ENCODE results near the gene POLR3G.

Gene POLR3G, protein sequence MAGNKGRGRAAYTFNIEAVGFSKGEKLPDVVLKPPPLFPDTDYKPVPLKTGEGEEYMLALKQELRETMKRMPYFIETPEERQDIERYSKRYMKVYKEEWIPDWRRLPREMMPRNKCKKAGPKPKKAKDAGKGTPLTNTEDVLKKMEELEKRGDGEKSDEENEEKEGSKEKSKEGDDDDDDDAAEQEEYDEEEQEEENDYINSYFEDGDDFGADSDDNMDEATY

DNA sequence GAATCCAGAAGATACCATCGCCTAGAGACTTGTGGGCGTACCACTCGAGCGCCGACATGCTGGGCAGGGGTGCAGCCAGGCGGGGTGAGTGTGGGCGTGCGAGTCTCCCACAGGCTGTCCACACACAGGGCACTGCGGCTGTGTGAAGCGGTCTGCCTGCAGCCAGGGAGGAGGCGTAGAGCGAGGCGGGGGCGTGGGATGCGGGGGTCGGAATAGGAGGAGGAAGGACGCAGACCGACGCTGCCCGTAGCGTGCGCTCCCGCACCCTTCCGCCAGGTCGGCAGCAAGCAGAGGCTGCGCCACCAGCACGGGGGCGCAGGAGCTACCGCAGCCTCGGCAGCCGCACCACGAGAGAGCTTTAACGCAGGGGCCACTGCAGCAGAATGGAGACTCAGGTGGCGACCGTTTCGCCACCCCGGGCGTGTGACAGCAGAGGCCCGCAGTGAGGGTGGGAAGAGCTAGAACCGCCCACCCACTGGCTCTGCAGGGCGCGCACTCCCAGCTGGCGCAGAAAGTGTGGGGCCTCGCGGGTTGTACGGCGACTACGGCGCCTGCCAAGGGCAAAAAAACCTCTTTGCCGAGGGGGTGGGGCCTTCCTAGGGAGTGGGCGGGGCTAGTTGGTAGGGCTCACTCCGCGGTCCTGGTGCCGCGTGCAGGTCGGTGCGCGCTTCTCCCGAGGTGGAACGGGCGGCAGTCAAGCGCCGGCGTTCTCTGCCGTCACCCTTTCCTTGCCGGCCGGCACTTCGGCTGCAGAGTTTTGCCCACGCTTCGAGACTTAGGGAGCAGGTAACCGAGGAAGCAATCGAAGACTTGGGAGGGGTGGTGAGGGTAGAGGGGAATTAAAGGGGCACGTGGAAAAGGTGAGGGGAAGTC lies at the start of gene POLR3G, which contains the start of gene MBLAC2:
POLR3G (plus strand) TSS at position 630 of the 873 bp plus-strand sequence. CDS start 10,704 bp downstream, outside the sequence.
MBLAC2 (minus strand) TSS at position 537 of the 873 bp plus-strand sequence; CDS start at position 58, 479 bp downstream.
- peak; percentile 84 for DNase-seq

DNA sequence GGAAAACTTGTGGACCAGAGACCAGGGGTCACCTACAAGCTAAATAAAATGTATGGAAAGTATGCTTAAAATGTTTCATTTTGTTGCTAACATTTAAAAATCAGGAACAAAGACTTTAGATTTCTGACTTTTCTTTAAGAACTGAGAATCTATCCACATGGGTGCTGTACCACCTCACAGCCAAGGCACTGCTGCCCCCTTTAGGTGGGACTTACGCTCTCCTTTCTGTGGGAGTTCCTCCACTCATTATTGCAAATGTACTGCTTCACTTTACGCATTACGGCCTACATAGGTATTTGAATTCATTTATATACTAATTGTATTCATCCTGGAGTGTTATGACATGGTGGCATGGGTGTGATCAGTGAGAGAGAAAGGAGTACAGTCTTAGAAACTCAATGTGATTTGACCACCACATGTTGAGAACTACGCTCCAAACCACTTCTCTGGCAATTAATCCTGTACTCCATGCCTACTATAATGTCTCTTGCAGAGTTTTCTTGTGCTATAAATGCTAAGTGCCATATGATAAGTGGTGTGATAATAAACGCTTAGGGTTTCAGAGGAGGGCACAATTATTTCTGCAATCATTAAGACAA lies 40.4 kb upstream of the POLR3G start:
- no peak for DNase-seq

DNA sequence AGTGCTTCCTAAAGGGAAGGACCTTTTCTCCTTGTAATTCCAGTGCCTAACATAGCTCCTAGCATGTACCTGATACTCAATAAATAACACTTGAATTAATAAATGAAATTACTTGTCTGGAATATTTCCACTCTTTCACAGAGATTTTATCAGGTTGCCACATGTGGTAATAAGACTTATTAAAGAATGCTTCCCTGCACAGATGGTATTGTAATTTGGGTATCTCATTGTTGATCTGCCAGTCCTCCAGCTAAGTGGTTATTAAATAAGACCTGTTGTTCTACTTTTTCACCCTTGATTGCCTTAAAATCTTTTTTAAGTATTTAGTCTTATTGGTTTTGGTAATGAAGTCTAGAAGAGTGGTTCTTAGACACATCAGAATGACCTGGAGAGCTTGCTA lies 37.0 kb upstream of the POLR3G start:
- DNase-seq = no peak

DNA sequence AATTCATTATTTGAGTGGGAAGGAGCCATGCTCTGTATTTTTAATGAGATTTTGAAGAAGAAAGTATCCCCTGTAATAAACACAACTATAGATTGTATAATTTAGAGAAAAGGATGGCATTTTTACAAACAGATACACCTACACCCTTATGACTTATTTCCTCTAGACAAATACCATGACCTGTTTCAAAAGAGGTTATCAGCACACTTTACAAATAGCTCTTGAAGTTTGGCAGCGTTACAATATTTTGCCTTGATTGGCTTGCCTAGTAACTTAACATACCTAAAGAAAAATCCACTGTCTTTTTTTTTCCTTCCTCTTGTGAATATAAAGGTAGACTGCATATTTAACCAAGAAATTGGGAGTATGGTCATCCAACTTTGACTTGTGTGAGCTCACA lies 36.6 kb upstream of the POLR3G start:
- DNase-seq = no peak

DNA sequence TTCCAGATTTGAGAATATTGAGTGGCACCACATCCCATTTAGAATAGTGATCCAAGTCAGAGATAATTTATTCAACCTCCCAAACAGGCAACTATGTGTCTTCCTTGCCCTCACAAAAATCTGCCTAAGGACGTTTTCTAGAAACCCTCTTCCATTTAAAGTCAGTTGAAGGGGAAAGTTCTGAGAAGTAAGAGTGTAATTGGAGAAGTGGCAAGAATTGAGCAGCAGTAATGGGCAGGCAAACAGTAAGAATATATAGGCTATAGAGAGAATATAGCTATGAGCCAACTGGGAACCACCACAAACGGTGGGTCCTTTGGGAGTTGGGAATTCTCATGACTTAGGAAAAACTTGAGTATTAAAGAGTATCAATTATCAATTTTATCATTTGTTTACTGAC lies 34.0 kb upstream of the POLR3G start:
- DNase-seq = no peak

DNA sequence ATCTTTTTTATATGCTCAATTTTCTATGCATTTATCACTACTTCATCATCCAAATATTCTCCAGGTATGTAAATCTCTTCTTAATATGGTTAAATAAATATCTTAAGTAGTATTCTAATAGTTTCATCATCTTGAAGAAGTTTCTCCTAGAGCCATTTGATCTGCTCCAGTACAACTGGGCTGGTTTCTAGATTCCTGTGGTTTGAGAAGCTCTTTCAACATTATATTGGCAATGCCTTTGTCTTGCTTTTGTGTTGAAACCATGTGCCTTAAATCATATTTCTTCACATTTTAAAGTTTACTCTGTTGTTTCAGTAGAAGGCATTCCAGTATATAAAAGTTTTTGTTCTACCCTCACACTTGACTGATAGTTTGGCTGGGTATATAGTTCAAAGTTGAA lies 27.7 kb upstream of the POLR3G start:
- no peak for DNase-seq

DNA sequence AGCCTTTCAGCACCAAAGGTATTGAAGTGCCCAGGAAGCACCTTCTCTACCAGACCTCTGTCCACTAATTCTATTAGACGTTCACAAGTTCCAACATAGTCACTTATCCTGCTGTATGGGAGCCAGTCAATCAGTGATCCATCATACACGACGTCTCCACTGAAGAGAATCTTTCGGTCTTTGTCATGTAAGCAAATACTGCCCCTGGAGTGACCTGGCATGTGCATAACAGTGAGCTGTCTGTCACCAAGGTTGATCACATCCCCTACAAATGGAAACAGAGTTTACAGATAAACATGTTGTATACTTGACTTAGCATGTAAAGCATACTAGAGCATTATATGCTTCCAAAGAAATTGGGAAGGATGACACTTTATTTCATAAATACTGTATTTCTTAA lies 13.4 kb upstream of the POLR3G start:
- DNase-seq = no peak

DNA sequence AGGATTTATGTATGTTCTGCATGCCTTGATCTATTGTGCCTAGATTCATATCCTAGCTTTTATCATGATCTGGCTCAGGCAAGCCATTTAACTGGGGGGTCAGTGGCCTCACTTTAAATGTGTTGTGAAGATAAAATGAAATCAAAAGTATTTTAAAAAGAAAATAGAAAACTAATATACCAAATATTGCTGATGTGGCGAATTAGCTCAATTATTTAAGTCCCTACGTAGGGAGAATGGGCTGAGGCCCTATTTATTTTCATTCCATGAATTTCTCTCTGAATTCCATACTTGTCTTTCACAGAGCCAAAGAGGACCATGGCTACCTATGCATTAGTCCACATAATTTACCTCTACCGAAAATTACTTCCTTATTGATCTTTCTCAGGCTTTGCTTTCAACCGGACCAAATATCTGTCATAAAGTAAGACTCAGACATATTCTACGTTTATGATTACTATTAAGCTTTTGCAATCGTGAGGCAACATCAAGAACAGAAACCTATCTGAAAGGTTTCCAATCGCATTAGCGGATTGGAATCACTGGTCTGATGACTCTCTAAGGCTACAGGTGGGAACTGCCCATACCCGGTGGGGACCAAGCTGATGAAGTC lies 1.8 kb upstream of the POLR3G start:
- peak; percentile 39 for DNase-seq

DNA sequence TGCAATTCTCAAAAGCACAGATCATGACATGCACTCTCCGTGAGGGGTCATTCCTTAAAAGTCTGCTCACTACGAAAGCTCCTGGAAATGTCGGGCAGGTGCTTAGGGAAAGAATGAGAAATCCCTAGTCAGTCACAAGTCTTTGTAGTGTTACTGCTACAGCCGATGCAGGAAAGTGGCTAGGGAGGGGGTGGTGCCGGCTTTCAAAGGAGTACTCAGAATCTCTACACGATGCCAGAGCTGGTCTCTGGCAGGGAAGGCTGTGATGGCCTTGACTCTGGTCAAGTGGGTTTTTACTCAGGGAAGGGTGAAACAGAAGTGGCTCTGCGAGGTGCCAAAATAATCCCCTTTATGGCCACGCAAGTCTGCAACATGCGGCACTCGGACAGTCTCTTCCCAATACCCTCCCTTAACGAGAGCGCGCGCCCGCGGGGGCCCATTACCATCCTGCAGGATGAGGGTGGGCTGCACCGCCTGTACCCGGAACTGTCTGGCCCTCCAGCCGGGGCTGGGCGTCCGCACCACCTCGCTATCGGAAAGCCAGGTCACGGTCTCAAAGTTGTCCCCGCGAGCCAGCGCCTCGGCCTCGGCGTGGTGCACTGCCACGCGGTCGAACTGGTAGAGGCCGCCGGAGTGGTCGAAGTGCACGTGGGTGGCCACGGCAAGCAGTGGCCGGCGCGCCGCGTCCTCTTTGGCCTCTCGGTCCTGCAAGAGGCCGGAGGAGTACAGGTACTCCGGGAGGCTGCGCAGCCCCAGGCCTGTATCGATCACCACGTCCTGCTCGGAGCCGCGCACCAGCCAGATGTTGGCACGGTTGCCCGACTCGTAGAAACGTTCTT lies 1.0 kb upstream of the POLR3G start:
- DNase-seq = no peak

DNA sequence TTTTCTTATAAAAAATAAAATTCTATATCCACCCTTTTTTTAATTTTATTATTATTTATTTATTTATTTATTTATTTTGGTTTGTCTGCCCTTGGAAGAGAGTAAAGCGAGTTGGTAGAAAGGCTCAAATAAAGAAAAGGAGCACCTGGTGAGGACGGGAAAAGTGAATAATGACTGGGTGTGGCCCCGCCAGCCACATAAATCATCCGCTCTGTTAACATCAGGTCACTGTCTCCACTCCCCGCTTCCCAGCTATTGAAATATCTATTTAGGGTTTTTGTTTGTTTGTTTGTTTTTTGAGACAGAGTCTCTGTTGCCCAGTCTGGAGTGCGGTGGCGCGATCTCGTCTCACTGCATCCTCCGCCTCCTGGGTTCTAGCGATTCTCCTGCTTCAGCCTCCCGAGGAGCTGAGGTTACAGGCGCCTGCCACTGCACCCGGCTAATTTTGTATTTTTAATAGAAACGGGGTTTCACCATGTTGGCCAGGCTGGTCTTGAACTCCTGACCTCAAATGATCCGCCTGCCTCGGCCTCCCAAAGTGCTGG lies 844 bp downstream of the POLR3G start:
- DNase-seq = no peak

DNA sequence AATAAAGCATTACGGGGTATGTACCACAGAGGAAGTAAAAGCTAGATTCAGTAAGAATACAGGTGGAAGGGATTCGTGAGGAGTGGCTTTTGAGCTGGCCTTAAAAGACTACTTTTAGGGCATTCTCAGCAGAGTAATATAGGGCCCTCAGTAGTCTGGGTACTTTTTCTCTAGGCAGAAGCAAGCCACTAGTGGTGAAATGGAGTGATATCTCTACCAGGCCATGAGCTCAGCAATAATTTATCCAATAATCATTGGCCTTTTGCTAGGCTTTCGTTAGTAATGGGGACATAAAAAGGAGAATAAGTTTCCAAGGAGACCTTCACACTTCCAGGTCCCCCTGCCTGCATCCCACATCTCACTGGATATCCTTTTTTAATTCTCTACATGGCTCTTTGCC lies 1.7 kb downstream of the POLR3G start:
- no peak for DNase-seq

DNA sequence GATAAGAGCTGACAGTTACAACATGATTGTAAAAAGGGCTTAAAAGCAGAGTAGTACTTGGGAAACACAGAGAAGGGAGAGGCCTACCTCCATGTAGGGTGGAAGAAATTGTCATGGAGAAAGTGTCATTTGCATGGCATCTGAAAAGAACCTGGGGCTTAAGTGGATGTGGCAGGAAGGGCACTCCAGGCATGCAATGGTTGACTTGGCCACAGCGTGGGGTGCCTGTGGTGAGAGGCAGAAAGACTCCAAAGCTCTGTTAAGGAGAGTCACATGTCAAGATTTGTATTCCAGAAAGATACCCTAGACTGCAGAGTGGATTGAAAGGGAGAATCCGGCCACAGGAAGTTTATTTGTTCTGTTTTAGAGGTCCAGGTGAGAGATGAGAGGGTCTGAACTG lies 2.4 kb downstream of the POLR3G start:
- no peak for DNase-seq

DNA sequence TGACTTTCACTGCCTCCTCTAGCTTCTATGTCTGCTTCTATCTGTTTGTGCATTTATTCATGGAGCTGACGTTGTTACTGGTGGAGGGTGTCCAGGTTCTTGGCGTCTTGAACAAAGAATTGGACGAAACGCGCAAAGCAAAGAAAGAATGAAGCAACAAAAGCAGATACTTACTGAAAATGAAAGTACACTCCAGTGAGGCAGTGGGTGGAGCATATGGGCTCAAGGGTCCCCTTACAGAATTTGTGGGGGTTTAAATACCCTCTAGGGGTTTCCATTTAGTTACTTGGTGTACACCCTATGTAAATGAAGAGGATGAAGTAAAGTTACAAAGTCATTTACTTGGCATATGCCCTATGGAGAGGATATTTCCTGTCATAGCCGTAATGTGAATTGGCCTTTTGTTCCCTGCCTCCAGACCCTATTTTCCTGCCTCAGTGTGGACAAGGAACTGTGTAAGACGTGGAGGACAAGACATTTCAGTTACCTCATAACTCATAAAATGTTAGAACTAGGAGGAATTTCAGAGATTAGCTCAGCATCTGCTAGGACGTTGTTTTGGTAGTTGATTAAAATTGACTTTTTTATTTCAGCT lies 3.1 kb downstream of the POLR3G start:
- no peak for DNase-seq

DNA sequence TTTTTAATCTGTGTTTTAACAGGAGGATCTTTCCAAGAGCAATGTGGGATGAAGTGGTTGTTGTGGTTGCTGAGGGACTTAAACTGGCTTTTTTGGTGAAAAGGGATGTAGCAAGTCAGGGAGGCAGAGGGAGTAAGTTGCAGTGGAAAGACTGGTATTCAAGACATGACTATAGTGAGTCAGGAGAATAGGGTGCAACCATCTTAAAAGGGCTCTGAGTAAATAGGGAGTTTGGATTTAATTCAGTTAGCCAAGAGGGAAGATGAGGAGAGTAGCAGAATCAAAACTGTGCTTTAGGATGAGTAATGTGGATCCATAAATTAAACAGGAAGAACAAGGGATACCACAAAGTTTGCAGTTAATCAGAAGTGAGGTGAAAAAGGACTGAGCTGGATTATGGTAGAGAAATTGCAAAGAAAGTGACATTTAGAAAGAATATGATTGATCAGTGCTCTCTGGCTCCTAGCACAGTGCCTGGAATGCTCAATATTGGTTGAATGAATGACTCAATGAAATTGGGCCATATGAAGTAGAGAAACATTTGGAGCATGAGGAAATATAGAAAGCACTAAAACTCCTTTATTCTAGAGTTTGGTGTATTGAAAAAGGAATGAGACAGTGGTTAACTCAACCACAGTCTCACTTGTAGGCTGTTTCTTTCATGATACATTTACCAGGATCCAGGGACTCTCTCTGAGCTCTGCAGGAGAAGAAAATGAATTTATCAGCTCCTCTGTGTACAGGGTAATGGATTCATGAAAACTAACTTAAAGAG lies 5.1 kb downstream of the POLR3G start:
- DNase-seq = no peak

DNA sequence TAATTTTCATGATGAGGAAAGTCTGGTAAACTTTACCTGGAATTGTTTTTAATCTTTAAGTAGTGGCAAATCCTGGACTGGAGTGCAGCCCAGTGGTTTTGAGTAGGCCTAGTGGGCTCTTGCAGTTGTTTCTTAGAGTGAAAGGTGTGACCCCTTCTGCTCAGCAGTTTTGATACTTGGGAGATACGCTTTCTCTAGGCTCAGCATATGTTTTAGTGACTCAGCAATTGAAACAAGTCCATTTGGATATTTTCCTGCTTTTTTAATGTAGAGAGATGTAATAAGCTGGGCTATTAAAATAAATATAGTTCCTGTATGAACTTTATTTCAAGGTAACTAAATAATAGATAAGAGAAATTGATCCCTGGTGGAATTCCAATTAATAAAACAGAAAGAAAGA lies 6.0 kb downstream of the POLR3G start:
- no peak for DNase-seq

DNA sequence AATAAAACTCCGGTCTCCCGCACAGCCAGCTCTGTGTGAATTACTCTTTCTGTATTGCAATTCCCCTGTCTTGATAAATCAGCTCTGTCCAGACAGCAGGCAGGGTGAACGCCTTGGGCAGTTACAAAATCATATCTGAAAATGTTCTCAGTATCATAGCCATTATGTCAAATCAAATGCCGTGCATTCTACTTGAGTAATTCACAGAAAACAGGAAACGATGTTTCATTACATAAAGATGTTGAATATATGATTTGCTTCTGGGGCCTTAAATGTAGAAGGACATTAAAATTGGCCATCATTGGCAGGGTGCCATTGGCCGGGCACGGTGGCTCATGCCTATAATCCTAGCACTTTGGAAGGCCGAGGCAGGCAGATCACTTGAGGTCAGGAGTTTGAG lies 8.5 kb downstream of the POLR3G start:
- no peak for DNase-seq

DNA sequence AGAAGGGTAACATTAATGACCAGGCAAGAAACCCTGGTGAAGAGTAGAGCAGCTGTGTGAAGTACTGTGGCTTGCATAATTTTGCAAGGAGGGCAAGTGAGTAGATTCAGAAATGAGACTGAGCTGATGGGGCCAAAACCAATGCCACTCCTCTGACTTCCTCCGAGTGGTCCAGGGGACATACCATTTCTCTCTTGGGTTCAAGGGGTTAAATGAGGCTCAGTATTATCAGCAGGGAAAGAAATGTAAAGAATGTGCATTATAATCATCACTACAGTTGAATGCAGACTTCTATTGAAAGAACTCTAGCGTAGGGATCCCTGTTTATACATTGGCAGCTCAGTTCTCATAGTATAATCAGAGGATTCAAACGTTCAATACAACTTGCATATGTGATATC lies 9.9 kb downstream of the POLR3G start:
- no peak for DNase-seq

DNA sequence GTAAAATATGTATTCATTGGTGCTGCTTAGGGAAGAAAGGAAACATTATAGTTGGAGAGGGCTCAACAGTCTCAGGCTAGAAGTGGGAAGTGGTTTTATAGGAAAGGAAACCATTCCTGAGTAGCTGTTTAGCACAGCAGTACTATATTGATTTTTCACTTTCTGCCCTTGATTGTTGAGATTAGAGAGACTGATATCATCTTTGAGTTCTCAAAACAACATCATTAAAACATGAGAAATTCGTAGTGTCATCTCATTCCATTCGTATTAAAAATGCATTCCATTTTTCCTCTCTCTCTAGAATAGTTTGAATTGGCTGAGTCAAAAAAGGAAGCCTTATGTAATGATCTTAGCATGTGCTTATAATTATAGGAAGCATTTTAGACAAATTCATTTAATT lies 14.1 kb downstream of the POLR3G start:
- DNase-seq = no peak

DNA sequence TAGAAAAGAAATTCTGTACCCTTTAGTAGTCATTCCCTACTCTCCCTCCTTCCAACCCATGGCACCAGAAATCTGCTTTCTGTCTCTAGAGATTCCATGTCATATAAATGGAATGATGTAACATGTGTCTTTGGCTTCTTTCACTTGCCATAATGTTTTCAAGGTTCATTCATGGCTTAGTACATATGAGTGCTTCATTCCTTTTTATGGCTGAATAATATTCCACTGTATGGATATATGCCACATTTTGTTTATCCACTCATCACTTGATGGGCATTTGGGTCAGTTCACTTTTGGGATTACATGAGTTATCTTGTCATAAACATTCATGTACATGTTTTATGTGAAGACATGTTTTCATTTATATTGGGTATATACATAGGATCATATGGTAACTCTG lies 19.4 kb downstream of the POLR3G start:
- DNase-seq = no peak

DNA sequence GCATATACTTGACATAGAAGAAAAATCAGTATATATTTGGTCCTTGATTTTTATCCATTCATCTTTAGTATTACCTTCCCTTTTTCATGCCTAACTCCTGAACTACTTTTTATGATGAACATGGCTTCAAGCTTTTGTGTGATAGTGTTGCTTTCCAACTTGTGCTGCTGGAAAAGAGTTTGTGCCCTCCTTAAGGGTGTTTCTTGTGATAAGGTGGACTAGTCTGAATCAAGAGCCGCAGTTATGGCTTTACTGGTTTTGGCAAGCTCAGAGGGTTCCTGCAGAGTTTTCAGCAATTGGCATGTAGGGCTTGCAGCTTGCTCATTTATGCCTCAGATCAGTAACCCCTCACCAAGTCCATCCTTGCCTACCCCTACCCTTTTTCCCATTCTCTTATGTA lies 20.5 kb downstream of the POLR3G start:
- no peak for DNase-seq

DNA sequence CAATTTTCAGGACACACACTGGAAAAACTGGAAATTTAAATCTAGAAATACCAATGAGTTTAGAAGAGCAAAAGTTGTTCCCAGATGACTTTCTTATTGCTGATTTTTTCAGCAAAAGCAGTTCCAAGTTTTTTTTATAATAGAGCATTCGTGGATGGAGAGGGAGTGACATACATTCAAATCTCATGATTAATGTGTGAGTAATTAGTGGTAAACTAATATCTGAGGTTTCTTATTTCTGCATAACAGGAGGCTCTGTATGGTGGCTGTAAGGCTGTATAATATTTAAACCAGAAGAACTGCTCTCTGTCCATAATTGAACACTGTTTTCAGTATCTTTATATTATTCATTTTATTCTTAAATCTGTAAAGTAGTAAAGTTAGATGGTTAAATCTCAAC lies 28.9 kb downstream of the POLR3G start:
- DNase-seq = no peak
